Fibroblast of peridontal ligament (primary cell): ENCODE results near the gene MSL3B.

ENCODE experiments used
- DNase-seq: peaks from one replicate; pipeline ENCODE4 v3.0.0-alpha.2; 2010; ENCODE audit errors: extremely low read depth

MSL3B gene

GRCh38 chr2:233817361-233817911 lies 50.8 kb downstream of the MSL3B start:
- peak; percentile 56 for DNase-seq

GRCh38 chr2:233816771-233817170 lies 51.4 kb downstream of the MSL3B start:
- no peak for DNase-seq

GRCh38 chr2:233816334-233816733 lies 51.9 kb downstream of the MSL3B start:
- no peak for DNase-seq

GRCh38 chr2:233815861-233816260 lies 52.3 kb downstream of the MSL3B start:
- DNase-seq, result peak; percentile 16
